K562 (cell line): Measurements from ENCODE around the gene CDKN1C. TPM values are rescaled to one million over a fixed set of nuclear protein-coding genes. Genes with fewer than 3 reads are reported as not detected.

Source experiments
- ATAC-seq: fragments of 200-7000 bp; cut with Tn5 transposase; 3 replicates; pipeline ENCODE4 v1.9.1; 2020; ENCODE audit warnings: moderate library complexity
- BruUV-seq: library from RNA; stranded (reverse); fragments of 400-500 nt; replicated peaks from 2 replicates; lab custom pipeline; 2021; lab: Mats Ljungman, UMichigan
- CTCF ChIA-PET: fragments of 300-600 bp; formaldehyde crosslinking; extraction: SDS; loops from one replicate; lab custom pipeline; 2021; ENCODE audit warnings: low intra/inter-chr PET ratio; lab: Yijun Ruan, JAX
- POLR2A ChIA-PET: fragments of 300-600, 350-650 bp; sonication (Branson Sonifier 250); formaldehyde crosslinking; extraction: SDS; loops from one replicate; lab custom pipeline; 2021; ENCODE audit warnings: antibody characterized with exemption, inconsistent platforms; lab: Yijun Ruan, JAX
- DNase-seq, 4 experiments: peaks; one replicate each; pipeline versions ENCODE4 v3.0.0 to v3.0.0-alpha.2; 2011 to 2018; ENCODE audit warnings: low spot score in 3 of 4, mixed read lengths in 3 of 4; ENCODE audit errors: extremely low read depth in 1 of 4
- FAIRE-seq: peaks from 2 replicates; lab custom pipeline; 2011; peaks lifted over from hg19 to GRCh38; lab: Jason Lieb, UNC
- H2AFZ ChIP-seq: 2 replicates; pipeline ENCODE4 v1.6.0; 2011; ENCODE audit warnings: low read depth, low read length, control low read depth, inconsistent platforms
- H3K27ac ChIP-seq: fragments of 200-600 bp; 3 replicates; pipeline ENCODE4 v1.8.0; 2011; ENCODE audit warnings: low read depth, mild to moderate bottlenecking, control low read depth, inconsistent platforms, low read length, moderate library complexity, mixed read lengths; ENCODE audit errors: extremely low read depth
- H3K27me3 ChIP-seq, 2 experiments: fragments of 300-600 bp in 1 of 2; 2 replicates in 1 of 2; 3 replicates in 1 of 2; pipeline versions ENCODE4 v1.6.0 to v1.8.0; 2011; ENCODE audit warnings: inconsistent platforms in 2 of 2, low read length in 2 of 2, mild to moderate bottlenecking in 1 of 2, mixed read lengths in 1 of 2, moderate library complexity in 1 of 2; ENCODE audit not compliant: control insufficient read depth in 2 of 2, insufficient read depth in 2 of 2
- H3K36me3 ChIP-seq: fragments of 300-600 bp; 3 replicates; pipeline ENCODE4 v1.8.0; 2011; ENCODE audit warnings: mild to moderate bottlenecking, low read length, inconsistent platforms; ENCODE audit not compliant: control insufficient read depth, insufficient read depth
- H3K4me1 ChIP-seq, 2 experiments: fragments of 200-600 bp in 1 of 2; replicated peaks in 1 of 2; 2 replicates in 1 of 2; 3 replicates in 1 of 2; pipeline versions ENCODE4 v1.5.1 to v1.8.0; 2011; ENCODE audit warnings: inconsistent platforms in 2 of 2, low read length in 2 of 2, mild to moderate bottlenecking in 1 of 2, mixed read lengths in 1 of 2, moderate library complexity in 1 of 2; ENCODE audit not compliant: control insufficient read depth in 2 of 2, insufficient read depth in 2 of 2
- H3K4me2 ChIP-seq: 2 replicates; pipeline ENCODE4 v1.6.1; 2011; ENCODE audit warnings: low read length, control low read depth, inconsistent platforms, mixed read lengths; ENCODE audit not compliant: insufficient read depth
- H3K4me3 ChIP-seq: fragments of 200-600 bp; sonication (generic), shearing (Covaris generic); 2 replicates; pipeline ENCODE4 v1.5.1; 2016; ENCODE audit warnings: control low read depth, inconsistent platforms
- H3K79me2 ChIP-seq: fragments of 200-600 bp; 3 replicates; pipeline ENCODE4 v1.8.0; 2011; ENCODE audit warnings: low read length, inconsistent platforms; ENCODE audit not compliant: control insufficient read depth, insufficient read depth
- H3K9ac ChIP-seq, 2 experiments: 2 replicates each; pipeline versions ENCODE4 v1.6.0 to v1.6.1; 2011; ENCODE audit warnings: low read depth in 2 of 2, low read length in 2 of 2, control low read depth in 1 of 2, inconsistent platforms in 1 of 2, mild to moderate bottlenecking in 1 of 2, mixed read lengths in 1 of 2; ENCODE audit not compliant: insufficient read depth in 1 of 2
- H3K9me1 ChIP-seq: one replicate; pipeline ENCODE4 v1.6.0; 2011; ENCODE audit warnings: inconsistent platforms, mild to moderate bottlenecking, low read length, moderate library complexity; ENCODE audit not compliant: control insufficient read depth, insufficient read depth
- H3K9me3 ChIP-seq: replicated peaks from 2 replicates; pipeline ENCODE4 v1.5.1; 2011; ENCODE audit warnings: low read depth, low read length, inconsistent platforms; ENCODE audit not compliant: control insufficient read depth, insufficient read depth
- H4K20me1 ChIP-seq: replicated peaks from 2 replicates; pipeline ENCODE4 v1.6.1; 2011; ENCODE audit warnings: low read length, inconsistent platforms, mixed read lengths; ENCODE audit not compliant: control insufficient read depth, insufficient read depth
- CREBBP ChIP-seq: IDR thresholded peaks from one replicate; pipeline ENCODE4 v1.6.1; 2012; ENCODE audit warnings: low read depth, mild to moderate bottlenecking, control low read depth, inconsistent platforms, low read length
- U2AF1 ChIP-seq: fragments of 200-400 bp; formaldehyde crosslinking; optimal IDR thresholded peaks from 2 replicates; pipeline ENCODE3; 2017; ENCODE audit warnings: mild to moderate bottlenecking, low read depth, low read length, moderate library complexity
- WGBS: fragments of 100-300 bp; shearing (Covaris generic); methylation state at CpG from one replicate; pipeline ENCODE4 v1.1.6; 2016; ENCODE audit warnings: low coverage, mixed read lengths; ENCODE audit not compliant: insufficient coverage; ENCODE audit errors: missing lambda C conversion rate; 5-methylcytosine and 5-hydroxymethylcytosine counted together
- in situ Hi-C: fragments of 300-500 bp; cut with MboI; formaldehyde crosslinking; loops from 4 replicates; pipeline ENCODE4 v1.15.0; 2018; ENCODE audit warnings: inconsistent platforms, mixed read lengths
- intact Hi-C: fragments of 100-400 bp; cut with micrococcal nuclease; formaldehyde crosslinking; loops from 2 replicates; pipeline ENCODE4 v1.14.2; 2022
- polyA plus RNA-seq, 8 experiments: library from polyadenylated mRNA; depleted of rRNA in 4 of 8; stranded (reverse) in 5 of 8; unstranded in 3 of 8; fragments of >200 nt; fragmentation: Nextera tagmentation in 2 of 8; fragmentation: Illumina TruSeq in 1 of 8; extraction: Ambion mirVana in 2 of 8; extraction: Trizol in 1 of 8; gene quantifications; 2 replicates each; pipeline versions ENCODE4 v1.2.1 to v1.2.3, GENCODE V29; 2011 to 2014; ENCODE audit warnings: inconsistent platforms in 1 of 8, missing spikeins in 1 of 8
- total RNA-seq, 7 experiments: library from RNA; depleted of rRNA in 6 of 7; stranded (reverse); fragments of >200 nt in 6 of 7; fragmentation: Illumina TruSeq in 2 of 7; extraction: Trizol in 2 of 7; gene quantifications; 2 replicates each; pipeline versions ENCODE4 v1.2.1 to v1.2.3, GENCODE V29; 2011 to 2021; ENCODE audit warnings: low replicate concordance in 1 of 7
- TF ChIP-seq, protein P1 (sequence below): fragments of 450-650 bp; IDR thresholded peaks from 2 replicates; pipeline ENCODE4 v1.6.1; 2017; ENCODE audit warnings: antibody characterized with exemption

Gene CDKN1C
- total and polyA plus RNA-seq, 9 of the 15 experiments (the other 6 are each of a cell fraction or from before 2014, with no cell fraction given) = 2.8 to 21.1 (median 9.3) TPM

- DNase-seq (no peak), FAIRE-seq (no peak), ATAC-seq (no peak)
- ChIA-PET POLR2A (interaction anchor here (0.6 kb wide), 1 partner anchor 29 kb away, joined by 3 read pairs; no protein-coding TSS in a partner anchor), CTCF (no interaction called here)
- Histone ChIP-seq H3K79me2 (no peaks in the 10 kb centered on the region), H3K9me3 (peaks cover 7% of the 10 kb centered on the region), H3K4me3 (no peak overlapping the region), H3K27me3 (no peaks in the 10 kb centered on the region; a peak in 1 of 5 replicates), H3K4me2 (no peak overlapping the region), H3K27ac (no peak overlapping the region), H3K36me3 (no peaks in the 10 kb centered on the region), H3K9me1 (no peaks in the 10 kb centered on the region), H2AFZ (no peak overlapping the region), H4K20me1 (no peaks in the 10 kb centered on the region), H3K9ac (no peak overlapping the region), H3K4me1 (peaks cover 10 to 38% of the 10 kb centered on the region in 2 experiments; a peak in 4 of 5 replicates)
- in situ Hi-C loops (no loop called here), intact Hi-C loops (loop anchor here (2.0 kb wide), 1 partner anchor 13 kb away; no protein-coding TSS in a partner anchor)
- WGBS = 93% methylated on average over 59 of the region's 90 CpGs
- BruUV-seq = no TSS peak
- no peak for TF ChIP-seq U2AF1
- TF ChIP-seq CREBBP = no peak
- TF ChIP-seq, protein P1, sequence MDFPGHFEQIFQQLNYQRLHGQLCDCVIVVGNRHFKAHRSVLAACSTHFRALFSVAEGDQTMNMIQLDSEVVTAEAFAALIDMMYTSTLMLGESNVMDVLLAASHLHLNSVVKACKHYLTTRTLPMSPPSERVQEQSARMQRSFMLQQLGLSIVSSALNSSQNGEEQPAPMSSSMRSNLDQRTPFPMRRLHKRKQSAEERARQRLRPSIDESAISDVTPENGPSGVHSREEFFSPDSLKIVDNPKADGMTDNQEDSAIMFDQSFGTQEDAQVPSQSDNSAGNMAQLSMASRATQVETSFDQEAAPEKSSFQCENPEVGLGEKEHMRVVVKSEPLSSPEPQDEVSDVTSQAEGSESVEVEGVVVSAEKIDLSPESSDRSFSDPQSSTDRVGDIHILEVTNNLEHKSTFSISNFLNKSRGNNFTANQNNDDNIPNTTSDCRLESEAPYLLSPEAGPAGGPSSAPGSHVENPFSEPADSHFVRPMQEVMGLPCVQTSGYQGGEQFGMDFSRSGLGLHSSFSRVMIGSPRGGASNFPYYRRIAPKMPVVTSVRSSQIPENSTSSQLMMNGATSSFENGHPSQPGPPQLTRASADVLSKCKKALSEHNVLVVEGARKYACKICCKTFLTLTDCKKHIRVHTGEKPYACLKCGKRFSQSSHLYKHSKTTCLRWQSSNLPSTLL = no peak
Measured at GRCh38 chr11:2869561-2870427, 15.8 kb downstream of the CDKN1C start.
